Brain microvascular endothelial cell (primary cell): ENCODE measurements around the gene MAD1L1.

Experiments used
- DNase-seq: peaks from one replicate; pipeline ENCODE4 v3.0.0-alpha.2; 2020
- H3K27ac ChIP-seq: fragments of 250-450 bp; sonication (Bioruptor Pico); 2 replicates; pipeline ENCODE4 v1.5.1; 2020; ENCODE audit warnings: mild to moderate bottlenecking, moderate library complexity
- H3K27me3 ChIP-seq: fragments of 250-450 bp; sonication (Bioruptor Pico); replicated peaks from 2 replicates; pipeline ENCODE4 v1.5.1; 2020; ENCODE audit warnings: mild to moderate bottlenecking
- H3K36me3 ChIP-seq: fragments of 250-450 bp; sonication (Bioruptor Pico); replicated peaks from 2 replicates; pipeline ENCODE4 v1.5.1; 2020; ENCODE audit warnings: mild to moderate bottlenecking
- H3K4me3 ChIP-seq: 2 replicates; pipeline ENCODE4 v1.5.1; 2011; ENCODE audit warnings: low read depth, mild to moderate bottlenecking, control low read depth, low read length, moderate library complexity
- in situ Hi-C: cut with HindIII; loops from 2 replicates; pipeline ENCODE4 v1.10.0; 2017; ENCODE audit warnings: low sequenced_read_pairs, low pct_ligation_motif_present
- TF ChIP-seq, protein P1 (sequence below): IDR thresholded peaks from 2 replicates; pipeline ENCODE4 v1.5.1; 2011; ENCODE audit warnings: low read depth, mild to moderate bottlenecking, moderate library complexity, low read length, control low read depth, inconsistent platforms; ENCODE audit errors: missing control alignments

The MAD1L1 gene

DNA sequence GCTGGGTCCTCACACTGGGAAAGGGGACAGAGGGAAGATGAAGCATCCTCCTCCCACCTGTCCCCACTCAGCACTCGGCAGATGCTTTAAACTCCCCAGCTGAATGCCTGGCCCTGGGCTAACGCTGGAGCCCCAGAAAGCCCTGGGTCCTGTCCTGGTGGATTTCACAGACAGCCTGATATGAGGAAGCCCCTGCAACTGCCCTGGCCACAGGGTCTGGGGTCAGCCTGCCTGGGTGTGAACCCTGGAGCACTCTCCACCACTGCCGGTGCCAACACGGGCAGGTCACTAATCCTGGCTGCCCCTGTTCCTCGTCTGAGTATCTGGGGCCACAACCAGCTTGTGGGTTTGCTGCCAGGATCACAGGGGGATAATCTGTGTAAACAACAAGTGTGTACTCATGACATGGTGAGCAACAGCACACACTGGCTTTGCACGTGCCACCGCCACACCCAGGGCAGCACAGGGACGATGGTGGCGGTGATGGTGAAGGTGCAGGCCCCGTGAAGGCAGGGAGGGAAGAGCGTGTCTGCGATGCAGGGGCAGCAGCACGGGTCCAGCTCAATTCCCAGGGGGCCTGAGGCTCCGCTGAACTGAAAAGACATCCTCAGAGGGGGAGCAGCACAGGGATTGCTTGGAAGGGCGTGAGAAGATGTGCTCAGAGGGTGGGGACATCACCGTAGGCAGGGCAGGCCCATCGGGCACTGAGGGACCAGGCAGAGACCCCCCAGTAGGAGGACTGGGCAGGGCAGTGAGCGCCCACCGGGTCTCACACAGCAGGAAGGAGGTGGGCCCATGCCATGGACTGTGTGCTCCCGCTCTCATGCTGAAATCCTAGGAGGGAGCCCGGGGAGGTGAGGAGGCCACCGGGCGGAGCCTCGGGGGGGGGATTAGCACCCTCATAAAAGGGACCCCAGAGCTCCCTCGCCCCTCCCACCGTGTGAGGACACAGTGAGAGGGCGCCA is 238.7 kb downstream of the MAD1L1 start:
- Histone ChIP-seq H3K27me3 (no peaks in the 10 kb centered on the region), H3K4me3 (no peak overlapping the region), H3K27ac (no peak overlapping the region), H3K36me3 (no peaks in the 10 kb centered on the region)
- in situ Hi-C loops = no loop called here
- TF ChIP-seq, protein P1, sequence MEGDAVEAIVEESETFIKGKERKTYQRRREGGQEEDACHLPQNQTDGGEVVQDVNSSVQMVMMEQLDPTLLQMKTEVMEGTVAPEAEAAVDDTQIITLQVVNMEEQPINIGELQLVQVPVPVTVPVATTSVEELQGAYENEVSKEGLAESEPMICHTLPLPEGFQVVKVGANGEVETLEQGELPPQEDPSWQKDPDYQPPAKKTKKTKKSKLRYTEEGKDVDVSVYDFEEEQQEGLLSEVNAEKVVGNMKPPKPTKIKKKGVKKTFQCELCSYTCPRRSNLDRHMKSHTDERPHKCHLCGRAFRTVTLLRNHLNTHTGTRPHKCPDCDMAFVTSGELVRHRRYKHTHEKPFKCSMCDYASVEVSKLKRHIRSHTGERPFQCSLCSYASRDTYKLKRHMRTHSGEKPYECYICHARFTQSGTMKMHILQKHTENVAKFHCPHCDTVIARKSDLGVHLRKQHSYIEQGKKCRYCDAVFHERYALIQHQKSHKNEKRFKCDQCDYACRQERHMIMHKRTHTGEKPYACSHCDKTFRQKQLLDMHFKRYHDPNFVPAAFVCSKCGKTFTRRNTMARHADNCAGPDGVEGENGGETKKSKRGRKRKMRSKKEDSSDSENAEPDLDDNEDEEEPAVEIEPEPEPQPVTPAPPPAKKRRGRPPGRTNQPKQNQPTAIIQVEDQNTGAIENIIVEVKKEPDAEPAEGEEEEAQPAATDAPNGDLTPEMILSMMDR = no peak
- DNase-seq = no peak

DNA sequence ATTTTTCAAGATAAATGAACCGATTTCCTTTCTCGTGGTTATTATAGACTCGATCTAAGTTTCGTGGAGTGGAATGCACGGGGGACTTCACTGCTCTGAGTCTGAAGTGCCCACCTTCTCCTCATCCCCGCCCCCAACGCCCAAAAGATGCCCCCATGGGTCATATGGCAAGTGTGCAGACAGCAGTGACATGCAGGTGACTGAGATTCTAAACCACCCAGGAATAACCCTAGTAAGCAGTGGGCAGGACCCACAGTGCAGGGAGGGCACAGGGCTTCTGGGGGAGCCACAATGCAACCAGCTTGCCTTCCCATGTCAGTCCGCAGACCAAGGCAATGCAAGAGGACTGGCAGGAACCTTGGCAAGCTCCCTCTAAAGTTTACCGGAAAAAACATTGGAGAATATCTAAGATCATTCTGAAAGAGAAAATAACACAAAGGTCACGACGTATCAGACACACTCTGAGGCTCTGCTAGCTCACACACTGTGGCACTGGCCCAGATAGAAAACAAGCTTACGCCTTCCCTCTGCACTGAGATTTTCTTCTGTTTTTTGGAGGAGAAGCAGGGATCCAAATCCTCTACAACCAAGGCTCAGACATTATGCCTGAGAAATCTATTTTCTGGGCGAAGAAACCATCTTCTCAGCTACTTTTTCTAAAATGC is 239.6 kb downstream of the MAD1L1 start:
- Histone ChIP-seq H3K27ac (no peak overlapping the region), H3K27me3 (no peaks in the 10 kb centered on the region), H3K36me3 (no peaks in the 10 kb centered on the region), H3K4me3 (no peak overlapping the region)
- DNase-seq = no peak
- in situ Hi-C loops = no loop called here
- TF ChIP-seq, protein P1 = no peak

DNA sequence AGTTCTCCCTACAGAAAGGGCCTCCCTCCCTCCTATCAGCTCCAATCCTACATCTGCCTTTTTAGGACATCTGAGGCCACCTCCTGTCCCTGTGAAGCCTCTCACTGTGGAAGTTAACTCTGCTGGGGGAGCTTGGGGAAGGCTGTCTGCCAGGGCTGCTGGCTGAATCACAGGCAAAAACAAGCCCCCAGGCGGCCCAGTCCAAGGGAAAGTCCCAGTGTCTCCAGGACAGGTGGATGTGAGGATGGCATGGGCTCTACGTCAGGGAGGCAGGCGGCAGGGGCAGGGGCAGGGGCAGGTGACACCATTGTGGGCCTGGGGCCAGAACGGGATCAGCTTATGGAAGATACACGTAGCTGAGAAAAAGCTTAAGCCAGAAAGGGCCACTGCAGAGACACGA is 240.2 kb downstream of the MAD1L1 start:
- Histone ChIP-seq H3K27me3 (no peaks in the 10 kb centered on the region), H3K4me3 (no peak overlapping the region), H3K36me3 (no peaks in the 10 kb centered on the region), H3K27ac (no peak overlapping the region)
- DNase-seq = no peak
- in situ Hi-C loops = no loop called here
- TF ChIP-seq, protein P1 = no peak

DNA sequence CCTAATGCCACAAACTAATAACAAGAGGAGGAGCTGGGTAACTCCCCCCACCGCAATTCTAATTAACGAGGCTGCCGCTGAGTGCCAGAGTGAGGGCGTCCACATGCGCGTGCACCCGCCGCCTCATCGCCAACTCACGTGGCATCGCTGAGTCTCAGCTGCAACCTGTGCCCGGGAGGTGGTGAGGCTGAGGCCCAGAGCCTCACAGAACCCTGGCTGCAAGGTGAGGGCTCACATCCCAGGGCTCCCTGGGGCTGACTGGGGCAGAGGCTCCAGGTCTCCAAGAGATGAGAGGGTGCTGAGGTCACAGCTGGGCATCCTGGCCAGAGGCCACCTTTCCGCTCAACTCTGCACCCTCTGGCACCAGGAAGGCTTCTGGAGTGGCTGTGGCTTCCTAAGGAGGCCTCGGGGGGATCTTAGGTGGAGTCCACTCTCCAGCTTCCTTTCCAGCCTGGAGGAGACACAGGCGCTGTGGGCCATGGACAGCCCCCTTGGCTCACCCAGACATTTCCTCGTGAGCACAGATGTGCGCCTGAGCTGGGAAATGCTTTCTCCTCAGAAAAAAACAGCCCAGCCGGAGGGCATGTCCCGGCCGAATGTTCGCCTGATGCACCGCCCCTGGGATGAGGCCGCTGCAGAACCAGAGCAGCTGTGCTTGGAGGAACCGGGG is 242.6 kb downstream of the MAD1L1 start:
- no peak overlapping the region for H3K27ac ChIP-seq
- no peak for DNase-seq
- no peaks in the 10 kb centered on the region for H3K27me3 ChIP-seq
- H3K36me3 ChIP-seq = no peaks in the 10 kb centered on the region
- in situ Hi-C loops = no loop called here
- no peak overlapping the region for H3K4me3 ChIP-seq
- TF ChIP-seq, protein P1 = no peak

DNA sequence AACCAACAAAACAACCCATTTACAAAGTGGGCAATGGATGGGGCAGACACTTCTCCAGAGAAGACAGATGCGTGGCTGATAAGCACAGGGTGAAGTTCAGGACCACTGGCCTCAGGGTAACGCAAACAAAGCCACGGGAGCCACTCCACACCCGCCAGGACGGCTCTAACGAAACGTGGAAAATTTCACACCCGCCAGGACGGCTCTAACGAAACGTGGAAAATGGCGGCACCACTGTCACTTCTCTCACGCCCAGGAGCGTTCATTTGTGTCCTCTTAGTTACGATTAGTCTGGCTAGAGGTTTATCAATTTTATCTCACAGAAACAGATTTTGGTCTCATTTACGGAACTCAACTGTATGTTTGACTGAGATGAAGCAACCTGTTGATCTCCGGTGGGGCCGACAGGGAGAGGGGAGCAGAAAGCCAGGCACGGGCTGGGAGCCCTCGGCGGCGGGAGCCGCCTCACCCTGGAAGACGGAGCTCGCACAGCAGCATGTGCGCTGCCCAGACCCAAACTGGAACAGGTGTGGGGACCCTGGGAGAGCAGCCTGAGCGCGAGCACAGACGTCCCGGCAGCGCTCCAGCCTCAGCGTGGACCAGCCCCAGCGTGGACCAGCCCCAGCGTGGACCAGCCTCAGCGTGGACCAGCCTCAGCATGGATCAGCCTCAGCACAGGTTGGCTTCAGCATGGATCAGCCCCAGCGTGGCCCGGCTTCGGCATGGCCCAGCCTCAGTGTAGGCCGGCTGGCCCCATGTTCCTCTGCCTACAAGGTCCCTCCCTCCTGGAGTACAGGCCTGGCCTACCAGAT is 243.5 kb downstream of the MAD1L1 start:
- no peak overlapping the region for H3K4me3 ChIP-seq

More for the DNA sequence above, 243.5 kb downstream of the MAD1L1 start:
- no peak for DNase-seq
- H3K27me3 ChIP-seq = no peaks in the 10 kb centered on the region
- in situ Hi-C loops = no loop called here
- no peaks in the 10 kb centered on the region for H3K36me3 ChIP-seq
- TF ChIP-seq, protein P1 = no peak
- no peak overlapping the region for H3K27ac ChIP-seq
